Type B pancreatic cell (in vitro differentiated cells): ENCODE data around the gene SUSD1. TPM values are rescaled to one million over a fixed set of nuclear protein-coding genes. Genes with fewer than 3 reads are reported as not detected.

Experiments used
- DNase-seq: peaks from one replicate; pipeline ENCODE4 v3.0.0; 2021; ENCODE audit warnings: mixed read lengths; ENCODE audit not compliant: unreplicated experiment; ENCODE audit errors: extremely low spot score
- H3K27ac Mint-ChIP-seq: 2 replicates; pipeline ENCODE4 v1.8.0; 2021; ENCODE audit warnings: mild to moderate bottlenecking, mixed read lengths
- H3K27me3 Mint-ChIP-seq: 2 replicates; pipeline ENCODE4 v1.8.0; 2021; ENCODE audit warnings: mixed read lengths
- H3K36me3 Mint-ChIP-seq: 2 replicates; pipeline ENCODE4 v1.8.0; 2021; ENCODE audit warnings: mixed read lengths
- H3K4me1 Mint-ChIP-seq: one replicate; pipeline ENCODE4 v1.8.0; 2021; ENCODE audit warnings: mixed read lengths; ENCODE audit not compliant: unreplicated experiment
- H3K4me3 Mint-ChIP-seq: 2 replicates; pipeline ENCODE4 v1.8.0; 2021; ENCODE audit warnings: mild to moderate bottlenecking, mixed read lengths
- H3K9me3 Mint-ChIP-seq: 2 replicates; pipeline ENCODE4 v1.8.0; 2021; ENCODE audit warnings: mixed read lengths
- total RNA-seq: library from RNA; stranded (reverse); gene quantifications from 2 replicates; pipeline ENCODE4 v1.2.1, GENCODE V29; 2021; ENCODE audit warnings: low replicate concordance
- TF ChIP-seq, protein P1 (sequence below): fragments of 200-600 bp; sonication (generic); conservative IDR thresholded peaks from 2 replicates; pipeline ENCODE4 v1.5.0; 2021; ENCODE audit warnings: antibody characterized with exemption, mild to moderate bottlenecking

The SUSD1 gene
- total RNA-seq, 1 donor from 2014 or later = 16.3 TPM

DNA sequence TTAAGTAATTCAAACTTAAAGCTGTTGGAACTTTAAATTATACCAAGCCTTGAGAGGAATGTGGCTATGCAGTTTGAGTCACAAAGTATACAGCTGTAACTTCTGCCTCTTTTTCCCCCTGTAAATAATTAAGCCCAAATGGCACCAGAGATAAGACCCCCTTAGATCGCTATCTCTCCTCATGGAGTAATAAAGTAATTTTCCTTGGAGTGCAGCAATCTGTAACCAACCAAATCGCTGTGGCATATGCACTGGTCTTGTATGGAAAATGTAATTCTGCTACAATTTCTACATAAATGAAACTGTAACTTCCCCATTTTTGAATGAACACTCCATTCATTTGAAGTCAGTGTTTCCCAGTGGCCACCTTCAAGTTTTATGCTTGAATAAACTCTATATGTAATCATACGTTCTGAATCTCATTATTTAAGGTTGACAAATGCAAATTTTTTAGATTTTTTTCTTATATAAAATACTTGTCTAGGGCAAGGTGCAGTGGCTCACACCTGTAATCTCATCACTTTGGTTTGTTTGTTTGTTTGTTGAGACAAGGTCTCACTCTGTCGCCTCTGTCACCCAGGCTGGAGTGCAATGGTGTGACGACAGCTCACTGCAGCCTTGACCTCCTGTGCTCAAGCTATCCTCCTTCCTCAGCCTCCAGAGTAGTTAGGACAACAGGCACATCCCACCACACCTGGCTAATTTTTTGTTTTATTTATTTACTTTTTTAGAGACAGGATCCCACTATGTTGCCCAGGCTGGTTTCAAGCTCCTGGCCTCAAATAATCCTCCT lies 12.3 kb downstream of the SUSD1 start:
- no peak overlapping the region for H3K4me3 Mint-ChIP-seq
- no peaks in the 10 kb centered on the region for H3K36me3 Mint-ChIP-seq
- TF ChIP-seq, protein P1, sequence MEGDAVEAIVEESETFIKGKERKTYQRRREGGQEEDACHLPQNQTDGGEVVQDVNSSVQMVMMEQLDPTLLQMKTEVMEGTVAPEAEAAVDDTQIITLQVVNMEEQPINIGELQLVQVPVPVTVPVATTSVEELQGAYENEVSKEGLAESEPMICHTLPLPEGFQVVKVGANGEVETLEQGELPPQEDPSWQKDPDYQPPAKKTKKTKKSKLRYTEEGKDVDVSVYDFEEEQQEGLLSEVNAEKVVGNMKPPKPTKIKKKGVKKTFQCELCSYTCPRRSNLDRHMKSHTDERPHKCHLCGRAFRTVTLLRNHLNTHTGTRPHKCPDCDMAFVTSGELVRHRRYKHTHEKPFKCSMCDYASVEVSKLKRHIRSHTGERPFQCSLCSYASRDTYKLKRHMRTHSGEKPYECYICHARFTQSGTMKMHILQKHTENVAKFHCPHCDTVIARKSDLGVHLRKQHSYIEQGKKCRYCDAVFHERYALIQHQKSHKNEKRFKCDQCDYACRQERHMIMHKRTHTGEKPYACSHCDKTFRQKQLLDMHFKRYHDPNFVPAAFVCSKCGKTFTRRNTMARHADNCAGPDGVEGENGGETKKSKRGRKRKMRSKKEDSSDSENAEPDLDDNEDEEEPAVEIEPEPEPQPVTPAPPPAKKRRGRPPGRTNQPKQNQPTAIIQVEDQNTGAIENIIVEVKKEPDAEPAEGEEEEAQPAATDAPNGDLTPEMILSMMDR = no peak
- peaks cover 15% of the 10 kb centered on the region for H3K4me1 Mint-ChIP-seq
- no peak for DNase-seq
- H3K27me3 Mint-ChIP-seq = no peaks in the 10 kb centered on the region
- no peaks in the 10 kb centered on the region for H3K9me3 Mint-ChIP-seq
- H3K27ac Mint-ChIP-seq = no peak overlapping the region

DNA sequence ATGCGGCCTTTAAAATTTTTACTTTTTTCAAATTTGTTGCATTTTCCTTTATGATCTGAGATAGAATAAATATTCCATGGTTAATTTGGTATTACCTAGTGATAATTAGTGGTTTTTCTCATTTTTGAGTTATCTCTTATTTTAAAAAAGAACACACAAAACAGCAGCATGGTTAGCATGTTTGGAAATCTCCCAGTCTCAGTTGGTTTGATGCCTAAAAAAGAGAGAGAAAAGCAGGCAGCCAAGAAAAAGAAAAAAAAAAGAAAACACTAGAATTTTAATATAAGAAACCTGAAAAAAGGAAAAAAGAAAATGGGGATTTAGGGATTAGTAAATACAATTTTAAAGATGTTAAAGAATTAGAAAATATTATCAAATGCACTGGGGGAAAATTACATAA lies 15.3 kb downstream of the SUSD1 start:
- Mint-ChIP-seq H3K4me1 (peaks cover 9% of the 10 kb centered on the region), H3K27me3 (no peaks in the 10 kb centered on the region), H3K36me3 (no peaks in the 10 kb centered on the region), H3K27ac (no peak overlapping the region), H3K9me3 (no peaks in the 10 kb centered on the region), H3K4me3 (no peak overlapping the region)
- TF ChIP-seq, protein P1 = no peak
- no peak for DNase-seq

DNA sequence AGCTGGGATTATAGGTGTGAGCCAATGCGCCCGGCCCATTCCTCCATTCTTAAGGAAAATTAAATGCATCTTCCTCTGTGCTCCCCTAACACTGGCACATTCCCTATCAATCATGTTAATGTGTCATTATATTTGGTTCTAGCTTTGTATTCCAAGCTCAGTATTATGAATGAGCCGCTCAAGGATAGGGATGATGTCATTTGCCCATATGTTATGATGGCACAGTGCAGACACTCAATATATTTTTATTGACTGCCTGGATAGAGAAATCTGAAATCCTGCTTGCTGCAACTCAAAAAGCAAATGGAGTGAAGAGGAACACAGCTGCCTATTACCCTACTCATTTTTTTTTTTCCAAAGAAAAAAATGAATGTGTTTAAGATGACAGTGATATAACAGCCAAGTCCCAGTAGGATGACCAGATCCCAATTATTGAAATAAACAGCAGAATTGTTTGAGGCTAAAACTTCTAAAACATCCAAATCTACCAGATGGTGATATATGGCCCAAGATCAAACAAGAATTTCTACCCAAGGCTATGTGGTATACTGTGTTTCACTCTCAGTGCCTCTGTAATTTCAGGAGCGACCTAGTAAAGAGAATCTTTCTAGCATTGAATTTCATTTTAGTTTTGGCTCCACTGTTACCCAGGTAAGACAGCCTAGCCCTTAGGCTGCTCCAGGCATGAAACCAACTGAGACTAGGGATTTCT lies 16.3 kb downstream of the SUSD1 start:
- DNase-seq = no peak
- TF ChIP-seq, protein P1 = no peak
- Mint-ChIP-seq H3K4me3 (no peak overlapping the region), H3K27ac (peak overlapping the region; percentile 34), H3K36me3 (no peaks in the 10 kb centered on the region), H3K27me3 (no peaks in the 10 kb centered on the region), H3K4me1 (peaks cover 9% of the 10 kb centered on the region), H3K9me3 (no peaks in the 10 kb centered on the region)

DNA sequence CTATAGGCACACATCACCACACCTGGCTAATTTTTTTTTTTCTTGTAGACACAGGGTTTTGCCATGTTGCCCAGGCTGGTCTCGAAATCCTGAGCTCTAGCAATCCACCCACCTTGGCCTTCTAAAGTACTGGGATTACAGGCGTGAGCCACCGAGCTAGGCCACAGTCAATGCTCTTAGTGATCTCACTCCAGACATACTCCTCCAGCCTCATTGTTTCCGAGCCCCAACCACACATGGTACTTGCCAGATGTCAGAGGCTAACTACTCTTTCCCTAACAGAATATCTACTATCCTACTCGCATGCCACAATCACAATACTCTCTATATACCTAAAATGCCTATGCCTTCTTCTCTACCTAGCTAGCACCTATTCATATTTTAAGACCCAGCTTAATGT lies 17.1 kb downstream of the SUSD1 start:
- peaks cover 9% of the 10 kb centered on the region for H3K4me1 Mint-ChIP-seq
- DNase-seq = no peak
- no peaks in the 10 kb centered on the region for H3K36me3 Mint-ChIP-seq
- no peaks in the 10 kb centered on the region for H3K27me3 Mint-ChIP-seq
- no peak overlapping the region for H3K4me3 Mint-ChIP-seq
- no peaks in the 10 kb centered on the region for H3K9me3 Mint-ChIP-seq
- TF ChIP-seq, protein P1 = no peak
- no peak overlapping the region for H3K27ac Mint-ChIP-seq

DNA sequence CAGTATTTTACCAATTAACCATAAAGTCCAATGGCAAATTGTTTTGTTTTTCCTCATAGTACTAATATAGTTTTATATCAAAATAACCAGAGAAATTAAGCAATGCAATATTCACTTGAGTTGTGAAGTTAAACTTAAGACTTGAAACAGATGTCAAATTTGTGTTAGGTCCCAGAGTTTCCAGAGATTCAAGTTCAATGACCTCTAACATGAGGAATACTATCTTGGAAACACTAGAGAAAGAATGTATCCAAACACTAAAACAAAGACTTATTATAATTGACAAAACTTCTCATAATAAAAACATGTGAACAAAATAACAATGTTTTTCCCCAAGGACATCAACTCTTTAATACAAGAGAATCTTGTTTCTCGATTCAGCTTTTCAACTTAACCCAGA lies 18.0 kb downstream of the SUSD1 start:
- Mint-ChIP-seq H3K27ac (peak overlapping the region; percentile 5), H3K36me3 (no peaks in the 10 kb centered on the region), H3K4me3 (no peak overlapping the region), H3K27me3 (no peaks in the 10 kb centered on the region), H3K4me1 (peaks cover 5% of the 10 kb centered on the region), H3K9me3 (no peaks in the 10 kb centered on the region)
- TF ChIP-seq, protein P1 = no peak
- no peak for DNase-seq
